EL (cell line): ENCODE measurements around the gene AKAP6.

Source experiments
- DNase-seq: peaks from one replicate; pipeline ENCODE4 v3.0.0-alpha.2; 2016

The AKAP6 gene

DNA sequence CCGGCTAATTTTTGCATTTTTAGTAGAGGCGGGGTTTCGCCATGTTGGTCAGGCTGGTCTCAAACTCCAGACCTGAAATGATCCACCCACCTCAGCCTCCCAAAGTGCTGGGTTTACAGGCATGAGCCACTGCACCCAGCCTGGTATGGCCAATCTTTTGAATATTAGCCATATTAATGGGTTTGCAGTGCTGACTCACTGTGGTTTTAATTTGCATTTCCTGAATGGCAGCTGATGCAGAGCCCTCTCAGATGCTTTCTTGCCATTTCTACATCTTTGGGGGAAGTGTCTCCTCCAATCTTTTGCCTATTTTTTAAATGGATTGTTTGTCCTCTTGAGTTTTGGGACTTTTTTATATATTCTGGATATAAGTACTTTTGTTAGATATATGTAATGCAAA lies 554.1 kb downstream of the AKAP6 start:
- no peak for DNase-seq
